22Rv1 (cell line): Measurements from ENCODE around the gene NDE1.

Experiments used
- CTCF ChIP-seq: fragments of 450-650 bp; IDR thresholded peaks from 2 replicates; pipeline ENCODE4 v1.5.1; 2017; ENCODE audit warnings: mild to moderate bottlenecking
- ZFX ChIP-seq: fragments of 450-650 bp; IDR thresholded peaks from 2 replicates; pipeline ENCODE4 v1.6.1; 2017; ENCODE audit warnings: antibody characterized with exemption, borderline replicate concordance

GRCh38 chr16:15739950-15740349 lies 89.9 kb downstream of the NDE1 start:
- TF ChIP-seq CTCF (no peak), ZFX (no peak)
